NCI-H2171 (cell line): ENCODE results near the gene LRRC9.
"Not testable (repeated sequence)": the region's sequence is repeated elsewhere in the genome, so short reads cannot be mapped to it uniquely, and the experiment has no call there.

Experiments used
- DNase-seq: peaks from one replicate; lab custom pipeline; 2025; lab: John Stamatoyannopoulos, UW

Gene LRRC9

GRCh38 chr14:60064491-60065072 is 144.6 kb downstream of the LRRC9 start:
- DNase-seq = no peak

DNA sequence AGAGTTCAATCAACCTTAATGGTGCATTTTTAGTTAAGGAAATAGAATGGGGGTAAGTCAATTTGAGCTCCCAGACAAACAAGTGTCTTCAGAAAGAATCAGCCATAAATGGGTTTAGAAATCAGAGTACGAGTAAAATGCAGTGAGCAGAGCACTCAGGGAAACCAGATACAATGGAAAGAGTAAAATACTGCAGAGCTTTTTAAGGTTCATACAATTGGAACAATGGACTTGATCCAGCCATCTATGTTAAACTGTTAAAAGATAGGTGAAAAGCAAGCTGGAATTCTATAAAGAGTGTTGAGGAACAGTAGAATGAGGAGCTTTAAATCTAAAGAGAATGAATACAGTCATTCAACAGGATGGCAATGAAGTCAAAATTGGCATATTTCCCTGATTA is 147.9 kb downstream of the LRRC9 start:
- DNase-seq = no peak

DNA sequence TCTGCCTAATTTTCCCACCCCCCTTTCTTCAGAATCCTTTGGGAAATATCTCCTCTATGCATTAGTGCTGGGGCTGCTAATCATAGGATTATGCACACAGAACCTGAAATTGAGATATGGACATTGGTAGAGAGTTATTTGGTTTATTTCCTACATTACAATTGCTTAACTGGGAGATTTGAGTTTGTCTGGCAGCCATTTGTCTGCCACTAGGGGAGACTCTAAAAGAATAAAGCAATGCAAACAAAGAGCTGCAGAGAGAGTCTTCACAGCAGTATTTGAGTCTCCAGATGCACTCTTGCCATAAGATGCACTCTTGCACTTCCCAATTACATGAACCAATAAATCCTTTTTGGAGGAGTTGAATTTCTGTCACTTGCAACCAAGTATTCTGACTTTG is 159.8 kb downstream of the LRRC9 start:
- no peak for DNase-seq

- no peak for DNase-seq
Measured at GRCh38 chr14:60085085-60085484, 165.1 kb downstream of the LRRC9 start.

- DNase-seq = no peak
Measured at GRCh38 chr14:60085693-60086092, 165.7 kb downstream of the LRRC9 start.

GRCh38 chr14:60087668-60088067 is 167.7 kb downstream of the LRRC9 start:
- DNase-seq = peak; percentile 45

DNA sequence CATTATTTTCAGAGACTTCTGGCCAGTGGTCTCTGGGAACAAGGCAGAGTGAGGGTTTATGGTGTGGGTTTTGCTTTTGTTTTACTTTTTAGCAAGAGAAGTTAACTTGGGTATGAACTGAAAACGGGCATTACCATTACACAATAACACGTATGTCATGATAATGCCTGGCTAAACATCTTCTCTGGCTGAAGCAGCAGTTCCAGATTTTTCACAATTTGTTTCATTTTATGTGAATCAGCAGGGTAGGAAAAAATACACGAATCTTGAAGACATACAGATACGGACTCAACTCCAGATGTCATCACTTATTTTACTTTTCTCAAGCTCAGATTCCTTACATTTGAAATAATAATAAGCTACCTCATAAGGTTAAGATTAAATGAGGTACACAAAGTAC is 169.3 kb downstream of the LRRC9 start:
- DNase-seq = no peak

DNA sequence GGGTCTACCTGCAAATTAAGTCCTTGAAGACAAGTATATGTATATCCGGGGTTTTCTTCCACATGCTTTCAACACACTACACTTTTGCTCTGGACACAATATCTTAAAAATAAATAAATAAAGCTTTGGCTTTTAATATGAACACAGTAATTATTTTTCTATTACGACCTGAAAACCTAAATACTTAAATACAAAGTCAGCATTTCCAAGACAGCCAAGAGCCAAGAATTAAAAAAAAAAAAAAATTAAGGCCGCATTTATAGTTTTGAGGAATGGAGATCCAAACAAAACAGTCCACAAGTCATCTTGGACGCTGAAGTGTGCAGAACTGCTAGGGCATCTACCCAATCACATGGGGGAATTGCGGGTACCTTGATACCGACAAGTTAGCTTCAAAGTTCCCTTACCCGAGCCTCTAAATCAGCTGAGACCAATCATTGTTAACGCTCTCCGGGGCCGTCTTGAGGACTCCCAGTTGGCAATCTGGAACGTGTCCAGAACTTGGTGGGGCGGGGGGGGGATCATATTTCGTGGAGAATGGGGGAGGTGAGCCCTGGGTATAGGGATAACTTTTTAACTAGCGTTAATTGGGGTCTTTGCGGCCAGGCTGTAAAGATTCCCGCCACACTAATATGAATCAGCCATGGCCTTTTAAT is 171.0 kb downstream of the LRRC9 start:
- DNase-seq = peak; percentile 92

DNA sequence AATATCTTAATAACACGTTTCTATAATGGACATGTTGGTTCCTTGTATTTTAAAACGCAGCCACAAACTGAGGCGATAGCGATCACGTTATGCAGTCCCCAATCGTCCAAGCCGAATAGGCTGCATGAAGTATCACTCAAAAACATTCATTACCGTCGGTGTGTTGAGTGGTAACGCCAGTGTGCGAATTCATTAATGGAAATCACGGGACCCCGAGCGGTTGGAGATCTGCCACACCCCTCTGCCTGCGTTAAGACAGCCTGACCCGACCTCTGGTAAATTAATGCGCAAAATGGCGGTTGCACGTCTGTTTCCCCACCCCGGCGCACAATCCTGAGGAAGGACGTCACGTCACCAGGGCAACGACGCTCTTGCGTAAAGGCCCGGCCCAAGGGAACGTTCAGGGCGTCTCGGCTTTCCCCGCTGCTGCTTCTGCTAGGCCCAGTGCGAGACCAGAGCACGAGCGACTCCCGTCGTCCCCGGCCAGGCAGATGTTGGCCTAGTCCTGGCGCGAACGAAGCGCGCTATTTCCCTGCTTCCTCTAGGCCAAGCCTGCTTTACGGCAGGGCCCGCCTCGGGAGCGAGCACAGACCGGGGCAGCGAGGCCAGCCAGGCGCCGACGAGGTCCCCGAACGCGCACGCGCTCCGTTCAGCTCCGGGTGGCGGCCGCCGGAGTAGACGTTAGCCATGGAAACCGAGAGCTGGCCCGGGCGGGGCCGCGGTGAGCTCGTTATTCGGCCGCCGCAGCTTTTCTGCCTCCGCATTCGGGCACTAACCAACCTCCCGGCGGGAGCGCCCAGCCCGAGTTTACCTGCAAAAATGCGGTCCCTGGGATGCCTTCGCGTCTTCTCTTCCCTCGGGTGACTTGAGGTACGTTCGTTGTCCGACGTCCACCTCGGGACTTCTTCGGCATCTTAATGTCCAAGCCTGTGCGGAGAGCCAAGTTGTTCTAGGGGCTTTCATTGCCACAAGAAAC is 171.9 kb downstream of the LRRC9 start, which contains the start of gene PCNX4:
TSS of gene PCNX4 (plus strand) at position 374 of the 976 bp plus-strand sequence. CDS start 15,716 bp downstream, outside the sequence.
- DNase-seq = peak; percentile 100

DNA sequence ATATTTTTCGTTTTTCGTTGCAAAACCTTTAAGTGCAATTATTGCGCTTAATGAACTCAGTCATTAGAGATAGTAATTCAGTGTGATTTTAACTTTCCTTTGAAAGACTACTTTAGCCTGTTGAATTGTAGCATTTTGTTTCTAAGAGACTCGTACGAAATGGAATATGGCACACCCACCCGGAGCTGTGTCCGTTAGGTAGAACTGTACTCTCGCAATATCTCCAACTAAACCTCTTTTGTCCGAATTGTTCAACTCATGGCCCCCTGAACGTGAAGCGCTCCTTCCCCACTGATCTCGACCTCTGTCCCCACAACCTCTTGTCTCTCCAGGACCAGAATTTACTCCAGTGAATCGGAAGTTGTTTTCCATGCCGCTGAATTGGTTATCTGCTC is 172.6 kb downstream of the LRRC9 start:
- DNase-seq = no peak

DNA sequence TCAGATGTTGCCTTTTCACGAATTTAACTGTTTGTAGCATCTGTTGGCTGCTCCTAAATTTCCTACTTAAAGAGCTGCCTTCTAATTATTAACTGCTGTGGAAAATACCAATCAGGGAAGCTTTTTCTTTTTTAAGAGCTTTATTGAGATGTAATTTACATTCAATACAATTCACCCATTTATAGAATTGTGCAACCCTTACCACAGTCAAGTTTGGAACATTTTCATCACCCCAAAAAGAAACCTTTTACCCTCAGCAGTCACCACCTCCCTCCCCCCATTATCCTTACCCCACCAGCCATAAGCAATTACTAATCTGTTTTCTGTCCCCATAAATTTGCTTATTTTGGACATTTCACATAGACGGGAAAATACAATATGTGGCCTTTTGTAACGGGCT is 173.1 kb downstream of the LRRC9 start:
- no peak for DNase-seq

GRCh38 chr14:60093606-60094005 is 173.7 kb downstream of the LRRC9 start:
- no peak for DNase-seq

GRCh38 chr14:60094306-60094897 is 174.5 kb downstream of the LRRC9 start:
- no peak for DNase-seq

GRCh38 chr14:60095231-60095630 is 175.3 kb downstream of the LRRC9 start:
- DNase-seq = no peak

GRCh38 chr14:60095781-60096450 is 176.0 kb downstream of the LRRC9 start:
- DNase-seq = no peak

- DNase-seq = no peak
Measured at GRCh38 chr14:60097974-60098373, 178.0 kb downstream of the LRRC9 start.

DNA sequence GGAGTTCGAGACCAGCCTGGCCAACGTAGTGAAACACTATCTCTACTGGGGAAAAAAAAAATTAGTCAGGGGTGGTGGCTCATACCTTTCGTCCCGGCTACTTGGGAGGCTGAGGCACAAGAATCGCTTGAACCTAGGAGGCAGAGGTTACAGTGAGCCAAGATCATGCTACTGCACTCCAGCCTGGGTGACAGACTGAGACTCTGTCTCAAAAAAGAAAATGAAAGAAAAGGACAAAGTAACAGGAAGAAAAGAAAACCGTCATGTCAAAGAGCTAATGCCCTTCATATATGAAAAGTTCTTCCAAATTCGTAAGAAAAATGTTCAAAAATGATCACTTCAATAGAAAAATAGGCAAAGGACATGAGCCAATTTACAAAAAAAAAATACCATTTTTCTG is 179.9 kb downstream of the LRRC9 start:
- DNase-seq = not testable (repeated sequence)

DNA sequence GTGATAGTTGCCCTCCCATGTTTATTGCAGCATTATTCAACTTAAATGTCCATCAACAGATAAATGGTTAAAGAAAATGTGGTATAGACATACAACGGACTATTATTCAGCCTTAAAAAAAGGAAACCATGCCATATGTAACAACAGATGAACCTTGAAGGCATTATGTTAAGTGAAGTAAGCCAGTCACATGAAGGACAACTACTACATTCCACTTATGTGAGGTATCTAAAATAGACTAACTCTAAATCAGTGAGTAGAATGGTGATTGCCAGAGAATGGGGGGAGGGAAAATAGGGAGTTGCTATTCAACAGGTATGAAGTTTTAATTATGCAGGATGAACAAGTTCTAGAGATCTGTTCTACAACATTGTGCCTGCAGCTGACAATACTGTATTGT is 181.8 kb downstream of the LRRC9 start:
- DNase-seq = no peak

GRCh38 chr14:60102389-60102788 is 182.4 kb downstream of the LRRC9 start:
- no peak for DNase-seq

GRCh38 chr14:60106339-60106738 is 186.4 kb downstream of the LRRC9 start:
- no peak for DNase-seq

GRCh38 chr14:60107477-60107876 is 187.5 kb downstream of the LRRC9 start:
- DNase-seq = no peak

DNA sequence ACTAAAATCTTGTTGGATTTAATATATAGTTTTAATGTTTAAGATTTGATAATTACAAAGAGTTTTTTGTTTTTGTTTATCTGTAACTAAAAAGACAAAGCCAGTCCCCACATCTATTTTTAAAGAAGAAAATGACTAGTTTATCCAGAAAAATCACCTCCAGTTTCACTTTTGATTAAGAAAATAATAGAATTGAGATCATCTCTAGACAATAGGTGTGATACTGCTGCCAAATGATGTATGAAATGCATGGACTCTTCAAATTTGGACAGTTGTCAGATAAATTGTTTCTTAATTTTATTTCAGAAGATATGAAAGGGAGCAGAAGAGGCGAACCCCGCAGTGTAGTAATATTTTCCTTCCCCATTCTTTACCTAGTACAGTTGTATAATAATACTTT is 191.8 kb downstream of the LRRC9 start:
- no peak for DNase-seq
